K562 (cell line): ENCODE measurements around the gene CLPSL2. TPM values are rescaled to one million over a fixed set of nuclear protein-coding genes. Genes with fewer than 3 reads are reported as not detected.
A peak's percentile ranks its signal among the peaks of the same experiment; 100 is the strongest.

Experiments
- ASH1L ChIP-seq: fragments of 450-650 bp; IDR thresholded peaks from 2 replicates; pipeline ENCODE4 v1.6.1; 2018; ENCODE audit warnings: borderline replicate concordance, mild to moderate bottlenecking, low read depth; ENCODE audit not compliant: partially characterized antibody
- BRD4 ChIP-seq: fragments of 200-600 bp; sonication (generic); IDR thresholded peaks from 2 replicates; pipeline ENCODE4 v1.6.1; 2017; ENCODE audit warnings: inconsistent platforms
- EHMT2 ChIP-seq: fragments of 450-650 bp; IDR thresholded peaks from 2 replicates; pipeline ENCODE4 v1.6.1; 2018; ENCODE audit warnings: antibody characterized with exemption
- ELF1 ChIP-seq: fragments of 200-800 bp; sonication (Bioruptor generic); IDR thresholded peaks from 2 replicates; pipeline ENCODE4 v1.6.1; 2016; ENCODE audit warnings: missing genetic modification characterization, missing compliant biosample characterization
- HOXB6 ChIP-seq: fragments of 250-450 bp; sonication (Bioruptor Pico); IDR thresholded peaks from 2 replicates; pipeline ENCODE4 v1.5.1; 2022; ENCODE audit warnings: mild to moderate bottlenecking, borderline replicate concordance
- HSF4 ChIP-seq: fragments of 250-450 bp; sonication (Bioruptor Pico); IDR thresholded peaks from 2 replicates; pipeline ENCODE4 v2.1.2; 2022; ENCODE audit warnings: mild to moderate bottlenecking, moderate library complexity, borderline replicate concordance
- MEIS2 ChIP-seq: fragments of 450-650 bp; IDR thresholded peaks from 2 replicates; pipeline ENCODE4 v1.6.1; 2014; ENCODE audit warnings: mild to moderate bottlenecking; ENCODE audit not compliant: partially characterized antibody
- NELFE ChIP-seq: IDR thresholded peaks from 2 replicates; pipeline ENCODE4 v1.6.1; 2011; ENCODE audit warnings: mild to moderate bottlenecking; ENCODE audit not compliant: insufficient read depth, insufficient read length
- RBM14 ChIP-seq: fragments of 200-400 bp; formaldehyde crosslinking; IDR thresholded peaks from 2 replicates; pipeline ENCODE4 v1.6.1; 2018; ENCODE audit warnings: low read depth, mild to moderate bottlenecking, low read length, moderate library complexity, borderline replicate concordance; ENCODE audit not compliant: insufficient read depth
- SAFB2 ChIP-seq: fragments of 200-400 bp; formaldehyde crosslinking; IDR thresholded peaks from 2 replicates; pipeline ENCODE4 v1.6.1; 2018; ENCODE audit warnings: borderline replicate concordance, low read length, low read depth, moderate library complexity; ENCODE audit not compliant: severe bottlenecking
- SREBF1 ChIP-seq: fragments of 150-350 bp; IDR thresholded peaks from 2 replicates; pipeline ENCODE4 v1.6.1; 2014; ENCODE audit warnings: antibody characterized with exemption, low read depth, low read length, borderline replicate concordance
- TGIF2 ChIP-seq: sonication (generic); formaldehyde crosslinking; IDR thresholded peaks from 2 replicates; pipeline ENCODE4 v1.8.1; 2022; ENCODE audit warnings: mild to moderate bottlenecking, missing genetic modification reagents, moderate library complexity
- ZFP36 ChIP-seq: fragments of 150-350 bp; IDR thresholded peaks from 2 replicates; pipeline ENCODE4 v1.6.1; 2018; ENCODE audit warnings: low read length, low read depth; ENCODE audit not compliant: partially characterized antibody
- ZKSCAN1 ChIP-seq: fragments of 150-350 bp; IDR thresholded peaks from 2 replicates; pipeline ENCODE4 v1.6.1; 2016; ENCODE audit warnings: low read depth, low read length
- ZNF134 ChIP-seq: fragments of 250-450 bp; sonication (Bioruptor Pico); conservative IDR thresholded peaks from 2 replicates; pipeline ENCODE4 v1.4.0; 2020
- ZNF507 ChIP-seq: conservative IDR thresholded peaks from 2 replicates; pipeline ENCODE4 v1.6.1; 2017; ENCODE audit warnings: missing genetic modification characterization, missing compliant biosample characterization
- ZNF511 ChIP-seq: sonication (generic); formaldehyde crosslinking; IDR thresholded peaks from 2 replicates; pipeline ENCODE4 v1.8.0; 2022; ENCODE audit warnings: mild to moderate bottlenecking, missing genetic modification reagents
- polyA plus RNA-seq, 8 experiments: library from polyadenylated mRNA; depleted of rRNA in 4 of 8; stranded (reverse) in 5 of 8; unstranded in 3 of 8; fragments of >200 nt; fragmentation: Nextera tagmentation in 2 of 8; fragmentation: Illumina TruSeq in 1 of 8; extraction: Ambion mirVana in 2 of 8; extraction: Trizol in 1 of 8; gene quantifications; 2 replicates each; pipeline versions ENCODE4 v1.2.1 to v1.2.3, GENCODE V29; 2011 to 2014; ENCODE audit warnings: inconsistent platforms in 1 of 8, missing spikeins in 1 of 8
- total RNA-seq, 7 experiments: library from RNA; depleted of rRNA in 6 of 7; stranded (reverse); fragments of >200 nt in 6 of 7; fragmentation: Illumina TruSeq in 2 of 7; extraction: Trizol in 2 of 7; gene quantifications; 2 replicates each; pipeline versions ENCODE4 v1.2.1 to v1.2.3, GENCODE V29; 2011 to 2021; ENCODE audit warnings: low replicate concordance in 1 of 7
- TF ChIP-seq, protein P1 (sequence below): sonication (generic); formaldehyde crosslinking; IDR thresholded peaks from 2 replicates; pipeline ENCODE4 v1.8.1; 2023; ENCODE audit warnings: mild to moderate bottlenecking, missing genetic modification reagents
- TF ChIP-seq, protein P2 (sequence below): sonication (generic); formaldehyde crosslinking; IDR thresholded peaks from 2 replicates; pipeline ENCODE4 v1.8.1; 2023; ENCODE audit warnings: mild to moderate bottlenecking, missing genetic modification reagents
- TF ChIP-seq, protein P3 (sequence below): fragments of 200-400 bp; formaldehyde crosslinking; IDR thresholded peaks from 2 replicates; pipeline ENCODE4 v1.6.1; 2017; ENCODE audit warnings: mild to moderate bottlenecking, low read depth, low read length, moderate library complexity

Gene CLPSL2
- total and polyA plus RNA-seq, 9 of the 15 experiments (the other 6 are each of a cell fraction or from before 2014, with no cell fraction given) = not detected

DNA sequence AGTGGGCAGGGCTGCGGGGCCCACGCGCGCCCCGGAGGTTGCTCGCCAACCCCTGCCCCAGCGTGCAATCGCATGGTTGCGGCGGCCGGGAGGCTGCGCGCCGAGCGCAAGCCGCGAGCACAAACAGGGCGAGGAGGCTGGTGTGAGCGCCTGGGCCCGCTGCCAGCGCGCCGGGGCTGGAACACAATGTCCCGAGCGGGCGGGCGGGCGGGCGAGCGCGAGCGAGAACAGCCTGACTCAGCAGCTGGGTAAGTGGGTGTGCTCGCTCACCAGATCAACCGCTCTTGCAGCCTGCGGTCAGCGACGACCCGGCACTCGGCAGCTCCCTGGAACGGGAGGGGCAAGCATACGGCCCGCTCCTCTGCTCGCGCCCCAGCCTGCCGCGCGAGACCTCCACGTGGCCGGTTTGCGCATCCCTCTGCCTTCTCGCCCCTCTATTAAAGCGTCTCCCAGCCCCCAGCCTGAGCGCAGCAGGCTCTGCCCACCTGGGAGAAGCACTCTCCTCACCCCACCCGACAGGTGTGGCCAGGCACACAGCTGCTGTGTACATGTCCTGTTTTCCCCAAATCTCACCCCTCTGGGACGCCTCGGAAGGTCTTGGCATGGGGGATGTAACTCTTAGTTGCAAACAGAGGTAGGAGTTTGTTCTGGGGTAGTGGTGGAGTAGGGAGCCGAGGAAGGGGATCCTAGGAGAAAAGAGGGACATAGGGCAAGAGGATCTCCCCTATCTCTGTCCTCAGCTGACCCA is 48.3 kb upstream of the CLPSL2 start (continued):
- TF ChIP-seq SREBF1 (peak; percentile 91; the same call in 1 of the 2 replicates), ZNF511 (peak; percentile 80; the same call in 1 of the 2 replicates), ZNF134 (no peak), HSF4 (CRISPR knock-in tag) (no peak), ZKSCAN1 (peak; percentile 33; the same call in 1 of the 2 replicates), ZNF507 (no peak), BRD4 (no peak; the same call in 1 of the 2 replicates), SAFB2 (no peak), ZFP36 (peak; percentile 33), NELFE (no peak), RBM14 (no peak), ELF1 (tag) (no peak; the same call in 1 of the 2 replicates), MEIS2 (no peak), EHMT2 (no peak), HOXB6 (no peak), ASH1L (no peak), TGIF2 (CRISPR knock-in tag) (no peak)
- TF ChIP-seq, protein P1, sequence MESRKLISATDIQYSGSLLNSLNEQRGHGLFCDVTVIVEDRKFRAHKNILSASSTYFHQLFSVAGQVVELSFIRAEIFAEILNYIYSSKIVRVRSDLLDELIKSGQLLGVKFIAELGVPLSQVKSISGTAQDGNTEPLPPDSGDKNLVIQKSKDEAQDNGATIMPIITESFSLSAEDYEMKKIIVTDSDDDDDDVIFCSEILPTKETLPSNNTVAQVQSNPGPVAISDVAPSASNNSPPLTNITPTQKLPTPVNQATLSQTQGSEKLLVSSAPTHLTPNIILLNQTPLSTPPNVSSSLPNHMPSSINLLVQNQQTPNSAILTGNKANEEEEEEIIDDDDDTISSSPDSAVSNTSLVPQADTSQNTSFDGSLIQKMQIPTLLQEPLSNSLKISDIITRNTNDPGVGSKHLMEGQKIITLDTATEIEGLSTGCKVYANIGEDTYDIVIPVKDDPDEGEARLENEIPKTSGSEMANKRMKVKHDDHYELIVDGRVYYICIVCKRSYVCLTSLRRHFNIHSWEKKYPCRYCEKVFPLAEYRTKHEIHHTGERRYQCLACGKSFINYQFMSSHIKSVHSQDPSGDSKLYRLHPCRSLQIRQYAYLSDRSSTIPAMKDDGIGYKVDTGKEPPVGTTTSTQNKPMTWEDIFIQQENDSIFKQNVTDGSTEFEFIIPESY (CRISPR knock-in tag) = 0 out of 2 replicates have a peak, but pooled peaks have one; percentile 31
- TF ChIP-seq, protein P2, sequence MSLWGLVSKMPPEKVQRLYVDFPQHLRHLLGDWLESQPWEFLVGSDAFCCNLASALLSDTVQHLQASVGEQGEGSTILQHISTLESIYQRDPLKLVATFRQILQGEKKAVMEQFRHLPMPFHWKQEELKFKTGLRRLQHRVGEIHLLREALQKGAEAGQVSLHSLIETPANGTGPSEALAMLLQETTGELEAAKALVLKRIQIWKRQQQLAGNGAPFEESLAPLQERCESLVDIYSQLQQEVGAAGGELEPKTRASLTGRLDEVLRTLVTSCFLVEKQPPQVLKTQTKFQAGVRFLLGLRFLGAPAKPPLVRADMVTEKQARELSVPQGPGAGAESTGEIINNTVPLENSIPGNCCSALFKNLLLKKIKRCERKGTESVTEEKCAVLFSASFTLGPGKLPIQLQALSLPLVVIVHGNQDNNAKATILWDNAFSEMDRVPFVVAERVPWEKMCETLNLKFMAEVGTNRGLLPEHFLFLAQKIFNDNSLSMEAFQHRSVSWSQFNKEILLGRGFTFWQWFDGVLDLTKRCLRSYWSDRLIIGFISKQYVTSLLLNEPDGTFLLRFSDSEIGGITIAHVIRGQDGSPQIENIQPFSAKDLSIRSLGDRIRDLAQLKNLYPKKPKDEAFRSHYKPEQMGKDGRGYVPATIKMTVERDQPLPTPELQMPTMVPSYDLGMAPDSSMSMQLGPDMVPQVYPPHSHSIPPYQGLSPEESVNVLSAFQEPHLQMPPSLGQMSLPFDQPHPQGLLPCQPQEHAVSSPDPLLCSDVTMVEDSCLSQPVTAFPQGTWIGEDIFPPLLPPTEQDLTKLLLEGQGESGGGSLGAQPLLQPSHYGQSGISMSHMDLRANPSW = no peak
- TF ChIP-seq, protein P3, sequence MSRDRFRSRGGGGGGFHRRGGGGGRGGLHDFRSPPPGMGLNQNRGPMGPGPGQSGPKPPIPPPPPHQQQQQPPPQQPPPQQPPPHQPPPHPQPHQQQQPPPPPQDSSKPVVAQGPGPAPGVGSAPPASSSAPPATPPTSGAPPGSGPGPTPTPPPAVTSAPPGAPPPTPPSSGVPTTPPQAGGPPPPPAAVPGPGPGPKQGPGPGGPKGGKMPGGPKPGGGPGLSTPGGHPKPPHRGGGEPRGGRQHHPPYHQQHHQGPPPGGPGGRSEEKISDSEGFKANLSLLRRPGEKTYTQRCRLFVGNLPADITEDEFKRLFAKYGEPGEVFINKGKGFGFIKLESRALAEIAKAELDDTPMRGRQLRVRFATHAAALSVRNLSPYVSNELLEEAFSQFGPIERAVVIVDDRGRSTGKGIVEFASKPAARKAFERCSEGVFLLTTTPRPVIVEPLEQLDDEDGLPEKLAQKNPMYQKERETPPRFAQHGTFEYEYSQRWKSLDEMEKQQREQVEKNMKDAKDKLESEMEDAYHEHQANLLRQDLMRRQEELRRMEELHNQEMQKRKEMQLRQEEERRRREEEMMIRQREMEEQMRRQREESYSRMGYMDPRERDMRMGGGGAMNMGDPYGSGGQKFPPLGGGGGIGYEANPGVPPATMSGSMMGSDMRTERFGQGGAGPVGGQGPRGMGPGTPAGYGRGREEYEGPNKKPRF = no peak
